AG04449 (cell line): Measurements from ENCODE around the gene S100A7.
"Not testable (repeated sequence)": the region's sequence is repeated elsewhere in the genome, so short reads cannot be mapped to it uniquely, and the experiment has no call there.

Experiments
- CTCF ChIA-PET: fragments of 350-600 bp; formaldehyde crosslinking; extraction: SDS; loops from one replicate; lab custom pipeline; 2021; ENCODE audit warnings: antibody characterized with exemption; lab: Yijun Ruan, JAX
- POLR2A ChIA-PET: fragments of 400-600, 350-600 bp; formaldehyde crosslinking; extraction: SDS; loops from one replicate; lab custom pipeline; 2020; ENCODE audit warnings: antibody characterized with exemption, inconsistent platforms; lab: Yijun Ruan, JAX
- DNase-seq: peaks from one replicate; pipeline ENCODE4 v3.0.0-alpha.2; 2010; ENCODE audit warnings: low read depth, low spot score
- H3K4me3 ChIP-seq: 2 replicates; pipeline ENCODE4 v1.5.1; 2011; ENCODE audit warnings: low read depth, mild to moderate bottlenecking, control low read depth, low read length
- CTCF ChIP-seq: IDR thresholded peaks from one replicate; pipeline ENCODE4 v1.5.1; 2011; ENCODE audit warnings: mild to moderate bottlenecking, moderate library complexity, low read length, control low read depth, inconsistent platforms; ENCODE audit not compliant: insufficient read depth; ENCODE audit errors: missing control alignments

S100A7 gene

GRCh38 chr1:153417136-153417888 lies 43.1 kb downstream of the S100A7 start:
- TF ChIP-seq CTCF = no peak
- no peak overlapping the region for H3K4me3 ChIP-seq
- no peak for DNase-seq
- CTCF ChIA-PET = no interaction called here
- POLR2A ChIA-PET = no interaction called here

DNA sequence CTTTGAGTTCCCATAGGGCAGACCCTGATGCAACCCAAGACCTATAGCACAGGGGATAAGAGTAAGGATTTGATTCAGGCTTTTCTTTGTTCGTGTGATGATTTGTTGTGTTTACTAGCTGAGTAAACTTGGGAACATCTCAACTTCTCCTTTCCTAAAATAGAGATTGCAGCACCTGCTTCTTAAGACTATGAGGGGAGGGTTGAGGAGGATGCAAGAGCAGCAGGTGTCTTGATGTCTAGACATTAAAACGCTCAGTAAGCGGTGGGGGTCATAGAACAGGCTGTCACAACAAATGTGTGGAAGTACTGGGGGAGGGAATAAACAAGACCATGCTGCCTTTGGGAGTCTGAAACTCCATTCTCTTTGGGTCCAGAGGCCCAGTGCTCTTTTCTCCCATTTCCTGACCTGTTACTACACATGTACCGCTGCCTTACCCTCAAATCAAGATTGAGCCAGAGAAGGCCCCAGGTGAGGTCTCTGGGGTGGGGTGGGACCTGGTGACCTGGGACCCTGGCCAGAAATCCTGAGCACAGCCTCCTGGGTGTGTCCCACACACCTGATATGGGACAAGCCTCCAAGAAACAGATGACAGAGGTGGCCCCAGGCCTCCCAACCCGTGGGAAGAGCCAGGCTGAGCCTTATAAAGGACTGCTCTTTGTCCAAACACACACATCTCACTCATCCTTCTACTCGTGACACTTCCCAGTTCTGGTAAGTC lies 44.4 kb downstream of the S100A7 start, which contains the start of gene S100A7A:
S100A7A (plus strand) TSS at position 671 of the 721 bp plus-strand sequence. CDS start 1,563 bp downstream, outside the sequence.
- no peak for DNase-seq
- POLR2A ChIA-PET = no interaction called here
- CTCF ChIA-PET = no interaction called here

GRCh38 chr1:153413961-153414360 lies 46.5 kb downstream of the S100A7 start:
- POLR2A ChIA-PET, CTCF ChIA-PET, H3K4me3 ChIP-seq, DNase-seq: not testable (repeated sequence)

More for the DNA sequence above, 44.4 kb downstream of the S100A7 start, which contains the start of gene S100A7A:
- no peak within 1 kb of the TSS for H3K4me3 ChIP-seq
- no peak for TF ChIP-seq CTCF
